T47D (cell line): ENCODE results near the gene SFXN1.
A peak's percentile ranks its signal among the peaks of the same experiment; 100 is the strongest.
"Not testable (repeated sequence)": the region's sequence is repeated elsewhere in the genome, so short reads cannot be mapped to it uniquely, and the experiment has no call there.

Experiments used
- DNase-seq, 2 experiments: peaks; one replicate each; pipeline versions ENCODE4 v3.0.0 to v3.0.0-alpha.2; 2011 to 2012; ENCODE audit warnings: low read depth in 1 of 2, low spot score in 1 of 2
- JUND ChIP-seq: IDR thresholded peaks from 2 replicates; pipeline ENCODE4 v1.6.1; 2012; ENCODE audit warnings: low read depth
- in situ Hi-C: cut with HindIII; loops from 2 replicates; pipeline ENCODE4 v1.10.0; 2016; ENCODE audit warnings: low sequenced_read_pairs, low pct_unique_long_range_greater_than_20kb

SFXN1 gene

DNA sequence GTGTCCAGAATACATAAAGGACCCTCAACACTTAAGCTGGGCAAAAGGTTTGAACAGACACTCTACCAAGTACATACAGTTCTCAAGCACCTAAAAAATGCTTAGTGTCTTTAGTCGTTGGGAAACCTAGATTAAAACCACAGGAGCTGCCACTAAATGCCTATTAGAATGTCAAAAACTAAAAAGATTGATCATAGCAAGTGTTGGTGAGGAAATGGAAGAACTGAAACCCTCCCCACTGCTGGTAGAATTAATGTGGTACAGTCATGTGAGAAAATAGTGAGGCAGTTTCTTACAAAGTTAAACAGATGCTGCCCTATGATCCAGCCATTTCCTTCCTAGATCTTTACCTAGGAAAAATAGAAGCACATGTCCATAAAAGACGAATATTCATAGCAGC lies 40.6 kb downstream of the SFXN1 start:
- in situ Hi-C loops = no loop called here
- DNase-seq = no peak
- no peak for TF ChIP-seq JUND

DNA sequence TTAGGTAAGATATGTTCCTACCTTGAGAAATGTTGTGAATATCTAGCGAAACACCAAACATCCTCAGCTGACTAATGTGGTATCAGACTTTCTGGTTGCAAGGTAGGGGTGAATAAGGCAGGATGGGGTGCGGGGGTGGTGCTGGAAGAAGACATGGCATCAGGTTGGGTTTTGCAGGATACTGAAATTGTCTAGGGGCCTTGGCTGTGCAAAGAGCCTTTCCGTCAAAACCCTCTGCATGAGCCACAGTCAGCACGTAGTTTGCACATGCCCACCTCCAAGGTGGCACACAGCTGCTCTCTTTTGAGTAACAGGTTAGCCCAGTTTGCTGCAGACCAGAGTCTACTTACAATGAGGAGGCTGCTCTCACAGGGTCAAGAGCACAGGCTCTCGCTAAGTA lies 42.0 kb downstream of the SFXN1 start:
- in situ Hi-C loops = no loop called here
- no peak for TF ChIP-seq JUND
- DNase-seq = no peak

DNA sequence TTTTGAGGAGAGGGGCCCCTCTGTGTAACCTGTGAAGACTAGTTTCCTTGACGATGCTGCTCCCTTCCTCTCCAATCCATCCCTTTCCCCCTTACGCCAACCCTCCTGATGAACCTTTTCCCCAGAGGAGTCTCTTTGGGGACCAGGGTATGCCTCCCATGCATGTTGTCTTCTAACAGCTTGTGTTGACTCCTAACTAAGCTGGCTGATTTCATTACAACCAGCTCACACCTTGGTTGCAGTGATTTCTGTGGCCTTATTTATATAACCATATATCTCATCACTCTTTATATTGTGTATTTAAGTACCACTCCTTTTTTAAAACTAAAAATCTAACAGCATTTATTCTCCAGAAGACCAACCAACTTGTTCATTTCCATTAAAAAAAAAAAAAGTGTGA lies 42.5 kb downstream of the SFXN1 start:
- no peak for TF ChIP-seq JUND
- no peak for DNase-seq
- in situ Hi-C loops = no loop called here

DNA sequence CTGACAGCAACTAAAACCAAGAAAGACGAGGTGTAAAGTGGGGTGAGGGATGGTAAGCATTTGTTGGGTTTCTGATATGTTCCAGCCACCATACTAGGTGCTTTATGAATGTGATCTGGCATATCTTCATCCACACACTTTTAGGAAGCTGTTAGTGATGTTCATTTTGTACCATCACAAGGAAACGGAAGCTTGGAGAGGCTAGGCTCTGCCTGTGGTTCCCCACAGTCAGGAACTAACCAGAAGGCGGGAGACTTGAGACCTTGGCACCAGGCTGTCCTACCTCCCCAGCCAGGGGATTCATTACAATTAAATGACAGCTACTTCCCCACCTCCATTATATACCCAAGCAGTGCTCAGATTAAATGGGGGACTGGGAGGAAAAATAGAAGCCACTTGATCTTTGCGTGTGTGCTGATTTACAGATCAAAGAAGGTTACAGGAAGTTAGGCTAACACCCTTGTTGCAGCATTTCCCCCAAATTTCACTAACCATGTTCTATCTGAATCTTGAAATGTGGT lies 43.0 kb downstream of the SFXN1 start:
- DNase-seq = no peak
- TF ChIP-seq JUND = no peak
- in situ Hi-C loops = no loop called here

DNA sequence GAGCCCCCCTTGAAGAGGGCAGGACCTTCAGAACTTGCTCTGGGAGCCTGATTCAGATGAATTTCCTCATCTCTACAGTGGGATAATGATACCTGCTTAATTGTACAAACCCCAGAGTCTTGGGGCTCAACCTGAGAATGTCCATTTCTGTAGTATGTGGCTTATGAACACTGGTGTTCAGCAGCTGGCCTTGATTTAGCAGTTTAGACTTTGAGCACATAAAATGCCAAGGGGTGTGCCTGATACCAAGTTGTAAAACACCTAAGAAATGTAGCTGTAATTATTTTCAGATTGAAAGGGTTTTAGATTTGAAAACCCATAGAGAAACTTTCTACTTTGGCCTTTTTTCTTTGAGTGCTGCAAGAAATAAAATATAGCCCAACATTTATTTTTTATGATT lies 44.9 kb downstream of the SFXN1 start:
- TF ChIP-seq JUND = no peak
- no peak for DNase-seq
- in situ Hi-C loops = no loop called here

DNA sequence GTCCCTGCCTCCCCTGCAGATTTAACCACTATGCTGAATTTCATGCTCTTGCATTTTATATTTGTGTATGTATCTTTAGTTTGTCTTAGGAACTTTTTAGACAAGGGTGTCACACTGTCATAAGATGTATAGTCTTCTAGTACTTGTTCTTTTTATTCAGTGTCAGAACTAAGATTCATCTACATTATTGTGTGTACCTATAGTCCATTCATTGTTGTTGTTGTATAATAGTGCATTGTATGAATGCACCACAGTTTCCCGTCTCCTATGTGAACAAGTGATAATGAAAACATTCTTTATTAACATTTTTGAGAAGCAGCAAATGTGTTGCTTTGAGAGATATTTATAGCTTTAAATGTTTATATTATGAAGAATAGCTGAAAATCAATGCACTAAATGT lies 45.9 kb downstream of the SFXN1 start:
- in situ Hi-C loops = no loop called here
- DNase-seq = no peak
- no peak for TF ChIP-seq JUND

DNA sequence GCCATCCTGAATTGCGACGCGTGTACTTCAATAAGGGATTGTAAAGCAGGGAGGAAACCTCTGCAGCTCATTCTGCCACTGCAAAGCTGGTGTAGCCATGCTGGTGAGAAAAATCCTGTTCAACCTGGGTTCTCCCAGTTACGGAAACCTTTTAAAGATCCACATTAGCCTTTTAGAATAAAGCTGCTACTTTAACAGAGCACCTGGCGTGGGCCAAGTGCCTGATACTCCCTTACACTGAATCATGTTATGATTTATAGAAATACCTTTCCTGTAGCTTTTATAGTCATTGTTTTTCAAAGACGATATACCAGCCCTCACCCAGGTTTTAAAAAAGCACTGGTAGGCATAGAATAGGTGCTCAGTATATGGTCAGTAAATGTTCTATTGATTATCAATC lies 48.3 kb downstream of the SFXN1 start:
- no peak for DNase-seq
- no peak for TF ChIP-seq JUND
- in situ Hi-C loops = no loop called here

DNA sequence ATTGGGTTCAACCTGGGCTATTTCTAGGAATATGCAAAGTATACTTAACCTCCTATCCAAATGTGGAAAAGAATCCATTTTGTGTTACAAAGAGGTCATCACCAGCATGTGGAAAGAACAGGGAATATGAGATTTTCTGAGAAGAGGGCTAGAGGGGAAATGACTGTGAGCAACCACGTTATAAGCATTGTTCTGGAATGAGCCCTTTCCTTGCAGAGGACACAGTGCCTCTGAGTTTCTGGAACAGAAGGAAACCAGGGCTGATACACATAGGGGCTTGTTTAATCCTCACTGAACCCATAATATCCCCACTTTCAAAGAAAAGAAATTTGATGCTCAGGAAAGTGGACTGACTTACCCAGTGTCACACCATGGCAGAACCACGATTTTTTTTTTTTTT lies 53.0 kb downstream of the SFXN1 start:
- no peak for TF ChIP-seq JUND
- in situ Hi-C loops = no loop called here
- DNase-seq = no peak

DNA sequence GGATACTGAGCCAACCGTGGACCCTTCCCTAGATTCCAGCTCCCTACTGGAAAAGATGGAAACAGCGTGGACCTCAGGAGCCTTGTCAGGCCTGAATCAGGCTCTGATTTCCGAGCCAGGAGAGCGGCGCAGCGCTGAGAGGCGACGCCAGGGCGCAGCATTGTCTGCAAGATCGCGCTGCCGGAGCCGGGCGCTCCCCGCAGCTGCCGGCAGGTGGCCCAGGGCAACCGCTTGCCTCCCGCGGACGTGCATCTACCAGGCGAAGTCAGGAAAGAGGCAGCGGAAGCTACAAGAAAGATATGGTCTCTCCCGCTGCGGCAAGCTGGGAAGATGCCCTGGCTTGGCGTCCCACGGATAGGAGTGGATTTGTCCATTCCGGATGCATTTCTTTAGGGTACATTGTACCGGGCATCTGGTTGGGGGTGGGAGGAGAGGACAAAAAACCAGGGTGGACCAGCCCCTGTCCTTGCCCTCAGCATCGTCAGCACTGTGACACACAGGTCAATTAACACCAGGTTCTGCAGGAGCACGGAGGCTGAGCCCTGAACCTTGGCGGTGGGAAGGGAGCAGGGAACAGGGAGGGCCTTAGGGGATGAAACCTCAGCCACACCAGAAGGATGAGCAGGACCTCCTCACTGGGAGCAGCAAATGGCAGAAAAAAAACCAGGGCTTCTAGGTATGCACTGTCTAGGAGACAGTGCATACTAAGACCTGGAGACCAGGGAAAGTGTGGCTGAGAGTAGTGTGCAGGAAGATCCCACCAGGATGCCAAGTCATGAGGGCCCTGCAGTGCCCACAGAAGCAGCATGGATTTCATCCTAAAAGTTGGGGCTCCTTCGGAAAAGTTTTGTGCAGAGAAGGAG lies 55.9 kb downstream of the SFXN1 start:
- no peak for TF ChIP-seq JUND
- peak; percentile 62 to 84 for DNase-seq
- in situ Hi-C loops = no loop called here

DNA sequence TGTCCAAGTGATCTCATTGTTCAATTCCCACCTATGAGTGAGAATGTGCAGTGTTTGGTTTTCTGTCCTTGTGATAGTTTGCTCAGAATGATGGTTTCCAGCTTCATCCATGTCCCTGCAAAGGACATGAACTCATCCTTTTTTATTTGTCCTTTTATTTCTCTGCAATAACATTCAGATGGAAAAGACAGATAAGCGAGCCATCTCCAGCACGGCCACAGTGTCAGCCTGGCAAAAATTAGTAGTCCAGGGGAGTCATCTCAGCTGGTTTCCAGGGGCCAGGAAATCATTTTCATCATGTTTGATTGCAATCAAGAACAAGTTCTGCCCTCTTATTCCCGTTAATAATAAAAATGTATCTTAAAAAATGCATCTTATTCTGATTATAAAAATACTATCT lies 57.0 kb downstream of the SFXN1 start:
- DNase-seq, in situ Hi-C loops: not testable (repeated sequence)

DNA sequence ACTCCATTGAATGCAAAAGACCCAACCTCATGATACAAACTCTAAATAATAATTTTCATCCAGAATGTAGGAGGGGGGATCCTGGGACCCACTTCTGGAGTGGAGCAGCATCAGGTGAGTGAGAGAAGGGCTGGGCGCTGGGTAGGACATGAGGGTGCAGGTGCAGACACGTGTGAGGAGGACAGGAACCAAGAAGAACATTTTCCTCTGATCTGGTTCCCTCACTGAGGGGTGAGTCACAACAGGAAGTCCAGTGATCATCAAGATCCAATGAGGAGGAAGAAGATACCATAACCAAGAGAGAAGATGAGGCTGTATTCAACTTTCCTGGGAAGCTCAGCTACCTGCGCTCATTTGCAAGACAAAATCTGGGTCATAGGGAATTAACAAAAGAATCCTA lies 57.4 kb downstream of the SFXN1 start:
- TF ChIP-seq JUND = no peak
- in situ Hi-C loops = no loop called here
- DNase-seq = no peak

DNA sequence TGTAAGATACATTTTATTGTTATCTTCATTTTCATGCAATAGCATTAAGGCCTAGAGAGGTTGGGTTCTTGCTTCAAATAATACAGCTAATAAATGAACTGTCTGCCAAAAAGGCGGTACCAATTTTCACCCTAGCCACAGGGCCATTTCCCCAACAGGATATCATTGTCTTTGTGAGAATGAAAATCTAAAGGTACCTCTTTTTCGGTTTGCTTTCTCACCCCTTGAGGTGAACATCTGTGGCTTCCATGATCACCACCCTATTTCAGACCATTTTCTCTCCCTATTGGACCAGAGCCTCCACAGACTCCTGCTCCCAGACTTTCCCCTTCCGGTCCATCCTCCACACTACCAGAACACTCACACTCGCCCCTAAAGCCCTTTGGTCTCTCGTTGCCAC lies 60.2 kb downstream of the SFXN1 start:
- no peak for DNase-seq
- in situ Hi-C loops = no loop called here
- TF ChIP-seq JUND = no peak

DNA sequence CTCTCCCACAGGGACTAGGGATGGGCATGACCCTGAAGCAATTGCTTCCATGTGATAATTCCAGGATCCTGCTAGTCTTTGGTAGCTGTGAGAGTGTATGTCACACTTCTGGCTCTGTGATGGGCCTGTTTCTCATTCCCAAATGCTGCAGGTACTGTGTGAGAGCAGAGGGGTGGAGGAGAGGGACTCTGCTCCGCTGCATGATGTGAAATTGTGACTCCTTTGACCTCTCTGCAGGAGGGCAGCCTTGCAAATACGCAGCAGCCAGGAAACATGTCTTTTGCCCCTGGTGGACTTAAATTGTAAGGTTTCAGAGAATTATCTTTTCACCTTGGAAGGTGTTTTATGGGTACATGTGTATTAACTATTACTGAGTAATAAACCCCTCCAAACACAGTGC lies 61.6 kb downstream of the SFXN1 start:
- TF ChIP-seq JUND = no peak
- no peak for DNase-seq
- in situ Hi-C loops = no loop called here

DNA sequence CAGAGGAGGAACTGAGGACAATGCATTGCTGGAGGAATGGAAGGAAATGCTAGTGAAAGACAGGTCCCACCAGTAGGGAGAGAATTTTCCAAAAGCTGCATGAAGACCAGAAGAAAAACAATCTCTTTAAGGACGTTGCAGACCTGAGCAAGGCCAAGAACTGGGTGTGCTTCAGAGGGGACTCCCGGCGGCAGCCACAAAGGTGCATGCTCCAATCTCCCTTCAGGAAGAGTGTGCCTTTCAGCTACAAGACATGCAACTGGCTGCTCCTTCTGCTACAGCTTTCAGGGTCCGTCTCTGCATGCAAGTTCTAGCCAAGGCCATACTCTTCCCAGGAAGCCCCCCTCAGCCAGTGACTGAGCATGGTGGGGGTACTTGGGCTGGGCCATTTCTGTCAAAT lies 62.9 kb downstream of the SFXN1 start:
- DNase-seq = no peak
- in situ Hi-C loops = no loop called here
- no peak for TF ChIP-seq JUND
